Activated B cell treated with CpG ODN at 0.5 μM for 24 hours (primary cell): ENCODE measurements around the gene MFAP3L. TPM values are rescaled to one million over a fixed set of nuclear protein-coding genes. Genes with fewer than 3 reads are reported as not detected.

Source experiments
- ATAC-seq: fragments of 200-7000 bp; cut with Tn5 transposase; one replicate; pipeline ENCODE4 v1.10.0; 2021; ENCODE audit warnings: low read depth, mild to moderate bottlenecking, moderate library complexity
- CTCF ChIA-PET: fragments of 350-600 bp; sonication (Branson Sonifier 250); formaldehyde crosslinking; loops from one replicate; lab custom pipeline; 2021; ENCODE audit warnings: antibody characterized with exemption; lab: Charles Lee
- POLR2A ChIA-PET: fragments of 350-600 bp; sonication (Branson Sonifier 250); formaldehyde crosslinking; loops from one replicate; lab custom pipeline; 2021; ENCODE audit warnings: antibody characterized with exemption; lab: Charles Lee
- DNase-seq: peaks from one replicate; pipeline ENCODE4 v3.0.0; 2022
- H3K27ac Mint-ChIP-seq: one replicate; pipeline ENCODE4 v1.8.0; 2020; ENCODE audit warnings: mixed read lengths
- H3K27me3 Mint-ChIP-seq: one replicate; pipeline ENCODE4 v1.8.0; 2021; ENCODE audit warnings: mixed read lengths
- H3K36me3 Mint-ChIP-seq: one replicate; pipeline ENCODE4 v1.8.0; 2021; ENCODE audit warnings: low read depth, mixed read lengths
- H3K4me1 Mint-ChIP-seq: one replicate; pipeline ENCODE4 v1.8.0; 2021; ENCODE audit warnings: mixed read lengths
- H3K4me3 Mint-ChIP-seq: one replicate; pipeline ENCODE4 v1.8.0; 2020; ENCODE audit warnings: mild to moderate bottlenecking, mixed read lengths
- H3K9me3 Mint-ChIP-seq: one replicate; pipeline ENCODE4 v1.8.0; 2020; ENCODE audit warnings: mixed read lengths
- intact Hi-C: fragments of 100-400 bp; cut with micrococcal nuclease; formaldehyde crosslinking; loops from one replicate; pipeline ENCODE4 v1.15.1; 2024
- total RNA-seq: library from RNA; stranded (reverse); gene quantifications from 2 replicates; pipeline ENCODE4 v1.2.3, GENCODE V29; 2022
- TF ChIP-seq, protein P1 (sequence below): fragments of 200-600 bp; IDR thresholded peaks from one replicate; pipeline ENCODE4 v1.8.0; 2022; ENCODE audit warnings: antibody characterized with exemption, mild to moderate bottlenecking

Gene MFAP3L
- total RNA-seq, 1 donor from 2014 or later: 1.0 TPM

DNA sequence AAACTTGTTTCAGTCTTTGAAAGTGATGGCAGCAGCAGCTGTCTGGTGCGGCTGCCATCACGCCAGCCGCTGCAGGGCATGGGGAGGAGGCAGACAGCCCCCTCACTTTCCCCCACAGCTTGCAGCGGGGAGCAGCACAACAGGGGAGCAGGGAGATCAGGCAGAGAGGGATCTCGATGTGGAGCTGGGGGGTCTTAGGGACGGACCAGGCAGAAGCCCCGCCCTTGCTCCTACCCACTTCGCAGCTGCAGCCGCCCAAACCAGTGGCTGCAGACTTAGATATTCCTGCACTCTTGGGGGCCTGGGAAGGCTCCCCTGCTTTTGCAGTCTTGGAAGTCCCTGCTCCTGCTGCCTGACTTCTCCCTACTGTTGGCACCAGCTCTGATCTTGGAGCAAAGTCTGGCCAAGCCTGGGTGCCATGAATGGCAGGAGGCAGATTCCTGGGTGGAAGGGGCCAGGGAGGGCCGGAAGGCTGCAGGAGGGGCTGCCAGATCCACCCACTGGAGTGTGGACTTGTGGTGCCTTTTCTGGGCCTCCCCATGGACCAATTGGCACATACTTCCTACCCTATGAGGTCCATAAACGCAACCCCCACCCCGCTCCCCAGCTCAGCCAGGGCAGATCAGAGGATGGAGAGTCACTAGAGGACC lies 14.0 kb upstream of the MFAP3L start:
- intact Hi-C loops: no loop called here

DNA sequence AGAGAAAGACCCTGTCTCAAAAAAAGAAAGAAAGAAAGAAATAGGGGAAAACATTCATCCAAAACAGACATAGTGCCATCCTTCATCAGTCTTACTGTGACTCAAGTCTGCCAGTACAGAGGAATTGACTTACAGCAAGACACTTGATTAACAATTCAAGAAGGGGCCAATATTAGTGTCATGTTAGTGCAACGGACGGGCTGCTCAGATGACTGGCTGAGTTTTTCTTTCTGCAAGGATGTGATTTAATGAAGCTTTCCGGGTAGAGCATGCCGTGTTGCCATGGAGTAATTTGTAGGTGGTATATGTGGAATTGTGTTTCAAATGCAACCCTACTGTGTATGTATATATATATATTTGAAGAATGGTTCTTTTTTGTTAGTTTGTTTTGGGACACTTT lies 12.6 kb upstream of the MFAP3L start:
- H3K4me1 Mint-ChIP-seq: no peaks in the 10 kb centered on the region
- no peak overlapping the region for H3K27ac Mint-ChIP-seq
- DNase-seq (no peak), ATAC-seq (no peak)
- no peaks in the 10 kb centered on the region for H3K36me3 Mint-ChIP-seq
- no peaks in the 10 kb centered on the region for H3K27me3 Mint-ChIP-seq
- TF ChIP-seq, protein P1, sequence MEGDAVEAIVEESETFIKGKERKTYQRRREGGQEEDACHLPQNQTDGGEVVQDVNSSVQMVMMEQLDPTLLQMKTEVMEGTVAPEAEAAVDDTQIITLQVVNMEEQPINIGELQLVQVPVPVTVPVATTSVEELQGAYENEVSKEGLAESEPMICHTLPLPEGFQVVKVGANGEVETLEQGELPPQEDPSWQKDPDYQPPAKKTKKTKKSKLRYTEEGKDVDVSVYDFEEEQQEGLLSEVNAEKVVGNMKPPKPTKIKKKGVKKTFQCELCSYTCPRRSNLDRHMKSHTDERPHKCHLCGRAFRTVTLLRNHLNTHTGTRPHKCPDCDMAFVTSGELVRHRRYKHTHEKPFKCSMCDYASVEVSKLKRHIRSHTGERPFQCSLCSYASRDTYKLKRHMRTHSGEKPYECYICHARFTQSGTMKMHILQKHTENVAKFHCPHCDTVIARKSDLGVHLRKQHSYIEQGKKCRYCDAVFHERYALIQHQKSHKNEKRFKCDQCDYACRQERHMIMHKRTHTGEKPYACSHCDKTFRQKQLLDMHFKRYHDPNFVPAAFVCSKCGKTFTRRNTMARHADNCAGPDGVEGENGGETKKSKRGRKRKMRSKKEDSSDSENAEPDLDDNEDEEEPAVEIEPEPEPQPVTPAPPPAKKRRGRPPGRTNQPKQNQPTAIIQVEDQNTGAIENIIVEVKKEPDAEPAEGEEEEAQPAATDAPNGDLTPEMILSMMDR: no peak
- POLR2A ChIA-PET: no interaction called here
- no peak overlapping the region for H3K4me3 Mint-ChIP-seq
- intact Hi-C loops: no loop called here
- CTCF ChIA-PET: no interaction called here
- no peaks in the 10 kb centered on the region for H3K9me3 Mint-ChIP-seq

More for the DNA sequence above, 14.0 kb upstream of the MFAP3L start:
- Mint-ChIP-seq H3K4me3 (no peak overlapping the region), H3K27me3 (no peaks in the 10 kb centered on the region), H3K27ac (no peak overlapping the region), H3K36me3 (no peaks in the 10 kb centered on the region), H3K9me3 (no peaks in the 10 kb centered on the region), H3K4me1 (no peaks in the 10 kb centered on the region)
- POLR2A ChIA-PET: no interaction called here
- CTCF ChIA-PET: interaction anchor here (0.9 kb wide), 1 partner anchor 230 kb away, joined by 3 read pairs; no protein-coding TSS in a partner anchor
- no peak for ATAC-seq
- TF ChIP-seq, protein P1: no peak
- DNase-seq: no peak

DNA sequence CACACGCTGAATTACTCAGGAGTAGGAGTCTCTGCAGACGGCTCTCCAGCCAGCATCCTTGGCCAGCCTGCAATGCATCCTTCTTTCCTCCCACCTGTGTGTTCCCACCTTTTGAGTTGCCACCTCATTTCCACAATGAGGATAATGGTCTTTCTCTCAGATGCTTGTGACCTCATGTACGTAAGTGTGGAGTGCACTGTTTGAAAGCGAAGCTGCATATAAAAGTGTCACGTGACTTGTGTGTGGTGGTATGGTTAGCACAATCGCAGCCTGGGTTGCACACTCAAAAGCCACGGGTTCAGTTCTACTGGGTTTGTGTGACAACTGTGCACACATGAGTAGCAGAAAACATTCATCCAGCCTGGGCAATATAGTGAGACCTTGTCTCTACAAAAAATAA lies 12.0 kb upstream of the MFAP3L start:
- Mint-ChIP-seq H3K4me3 (no peak overlapping the region), H3K36me3 (no peaks in the 10 kb centered on the region), H3K27ac (no peak overlapping the region), H3K9me3 (no peaks in the 10 kb centered on the region), H3K4me1 (no peaks in the 10 kb centered on the region), H3K27me3 (no peaks in the 10 kb centered on the region)
- DNase-seq: no peak
- ChIA-PET CTCF (no interaction called here), POLR2A (no interaction called here)
- TF ChIP-seq, protein P1: no peak
- intact Hi-C loops: no loop called here
- no peak for ATAC-seq

DNA sequence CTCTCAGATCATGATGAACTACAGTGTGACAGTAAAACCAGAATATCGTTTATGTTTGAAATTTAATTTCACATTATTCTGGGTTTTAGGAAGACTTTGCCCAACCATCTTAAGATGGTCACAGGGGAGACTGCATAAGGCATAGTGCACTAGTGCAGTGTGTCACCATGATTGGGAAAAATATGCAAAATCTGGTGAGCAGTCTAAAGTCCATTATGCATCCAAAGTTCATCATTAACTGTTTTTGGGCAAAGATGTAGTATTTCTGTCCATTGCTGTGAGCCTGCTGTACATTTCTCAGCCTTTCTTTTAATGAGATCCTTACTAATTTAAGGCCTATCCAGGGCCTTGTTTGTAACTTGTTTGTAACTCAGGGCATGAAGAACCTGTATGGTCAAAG lies 11.3 kb upstream of the MFAP3L start:
- Mint-ChIP-seq H3K27me3 (peaks cover 2% of the 10 kb centered on the region), H3K9me3 (no peaks in the 10 kb centered on the region), H3K27ac (no peak overlapping the region), H3K36me3 (no peaks in the 10 kb centered on the region), H3K4me1 (no peaks in the 10 kb centered on the region), H3K4me3 (no peak overlapping the region)
- DNase-seq (no peak), ATAC-seq (no peak)
- TF ChIP-seq, protein P1: no peak
- CTCF ChIA-PET: no interaction called here
- POLR2A ChIA-PET: no interaction called here
- intact Hi-C loops: no loop called here

DNA sequence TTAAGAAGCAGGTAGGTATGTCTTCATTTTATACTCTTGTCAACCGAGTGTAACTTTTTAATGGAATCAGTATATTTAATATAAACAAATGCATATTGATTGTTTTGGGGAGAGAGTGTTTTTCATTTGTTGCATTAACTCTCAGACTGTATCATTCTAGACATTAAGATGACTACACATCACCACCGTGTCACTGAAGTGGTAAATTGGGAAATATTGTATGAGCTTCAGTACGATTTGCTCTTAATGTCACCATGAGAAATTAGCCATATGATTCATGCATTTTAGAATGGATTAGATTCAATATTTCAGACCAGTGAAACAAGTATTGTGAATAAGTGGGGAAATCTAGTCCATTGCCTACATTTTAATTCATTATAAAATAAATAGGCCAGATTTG lies 9.7 kb upstream of the MFAP3L start:
- ATAC-seq: no peak
- TF ChIP-seq, protein P1: no peak
- Mint-ChIP-seq H3K4me3 (no peak overlapping the region), H3K27ac (no peak overlapping the region), H3K9me3 (no peaks in the 10 kb centered on the region), H3K27me3 (peaks cover 4% of the 10 kb centered on the region), H3K36me3 (no peaks in the 10 kb centered on the region), H3K4me1 (no peaks in the 10 kb centered on the region)
- CTCF ChIA-PET: no interaction called here
- intact Hi-C loops: no loop called here
- POLR2A ChIA-PET: interaction anchor here (0.6 kb wide), 1 partner anchor 11 kb away, joined by 4 read pairs; no protein-coding TSS in a partner anchor
- DNase-seq: no peak
